GM12891 (cell line): ENCODE results near the gene HIPK2.

Experiments
- DNase-seq: peaks from one replicate; pipeline ENCODE4 v3.0.0; 2011; ENCODE audit warnings: low spot score; ENCODE audit not compliant: insufficient read length
- FAIRE-seq: peaks from 2 replicates; lab custom pipeline; 2011; peaks lifted over from hg19 to GRCh38; lab: Jason Lieb, UNC
- PAX5 ChIP-seq: IDR thresholded peaks from 2 replicates; pipeline ENCODE4 v1.6.1; 2011; ENCODE audit warnings: low read length, moderate library complexity, mild to moderate bottlenecking; ENCODE audit not compliant: insufficient read depth, severe bottlenecking
- POLR2A ChIP-seq: IDR thresholded peaks from 2 replicates; pipeline ENCODE4 v1.6.1; 2011; ENCODE audit warnings: low read depth, low read length, control low read depth
- POLR2AphosphoS5 ChIP-seq: IDR thresholded peaks from 2 replicates; pipeline ENCODE4 v1.6.1; 2011; ENCODE audit warnings: low read depth, low read length, control low read depth
- POU2F2 ChIP-seq: IDR thresholded peaks from 2 replicates; pipeline ENCODE4 v1.6.1; 2011; ENCODE audit warnings: low read depth, mild to moderate bottlenecking, control low read depth, low read length, moderate library complexity
- SPI1 ChIP-seq: IDR thresholded peaks from 2 replicates; pipeline ENCODE4 v1.6.1; 2011; ENCODE audit warnings: low read depth, low read length, control low read depth
- TAF1 ChIP-seq: IDR thresholded peaks from 2 replicates; pipeline ENCODE4 v1.6.1; 2011; ENCODE audit warnings: low read depth, low read length, control low read depth

The HIPK2 gene

DNA sequence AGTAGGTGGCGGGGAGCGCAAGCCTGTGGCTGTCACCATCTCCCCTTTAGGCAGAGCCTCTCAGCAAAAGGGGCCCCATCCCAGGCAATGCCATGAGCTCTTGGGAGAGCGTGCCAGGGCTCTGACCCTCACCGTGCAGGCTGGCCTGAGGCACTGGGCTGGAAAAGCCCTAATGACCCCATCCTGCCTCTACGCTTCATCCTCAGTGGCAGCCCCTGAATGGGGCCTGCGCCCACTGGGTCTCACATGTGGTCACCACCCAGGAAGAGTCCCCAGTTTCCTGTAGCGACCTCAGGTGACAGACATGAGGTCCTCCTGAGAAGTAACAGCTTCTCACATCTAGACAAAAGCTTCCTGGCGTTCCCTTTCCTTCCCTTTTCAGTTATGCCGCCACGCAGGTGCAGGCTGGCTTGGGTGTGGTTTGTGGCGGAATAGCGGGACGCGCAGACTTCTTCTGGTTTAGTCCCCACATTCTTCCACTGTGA, 195.1 kb downstream of the HIPK2 start:
- no peak for TF ChIP-seq SPI1
- no peak for TF ChIP-seq POU2F2
- no peak for TF ChIP-seq TAF1
- no peak for TF ChIP-seq PAX5
- TF ChIP-seq POLR2A: no peak
- TF ChIP-seq POLR2AphosphoS5: no peak
- FAIRE-seq (no peak), DNase-seq (no peak)

DNA sequence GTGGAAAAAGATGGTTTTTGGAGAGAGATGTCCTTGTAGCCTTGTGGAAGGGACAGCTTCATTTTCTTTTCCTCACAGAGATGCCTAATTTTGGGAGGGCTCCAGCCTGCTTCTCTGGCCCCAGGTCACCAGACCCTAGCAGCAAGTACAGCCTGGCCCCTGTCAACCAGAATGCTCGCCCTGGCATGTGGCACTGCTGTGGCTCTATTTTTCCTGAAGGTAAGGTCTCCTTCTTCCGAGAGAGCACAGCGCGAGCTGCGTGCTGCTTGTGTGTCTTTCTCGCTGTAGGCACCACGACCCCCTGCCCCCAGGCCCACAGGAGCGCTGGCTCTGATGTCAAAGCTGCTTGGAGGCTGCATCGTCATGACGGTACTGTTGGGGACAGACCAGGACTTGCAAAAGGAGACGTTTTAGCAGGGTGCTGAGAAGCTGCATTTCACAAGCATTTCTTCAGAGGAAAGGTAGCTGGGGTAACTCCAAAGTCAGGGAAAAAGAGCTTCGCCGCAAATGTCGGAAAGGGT, 195.6 kb downstream of the HIPK2 start:
- FAIRE-seq (no peak), DNase-seq (no peak)
- no peak for TF ChIP-seq POU2F2
- no peak for TF ChIP-seq SPI1
- TF ChIP-seq POLR2AphosphoS5: no peak
- no peak for TF ChIP-seq POLR2A
- no peak for TF ChIP-seq PAX5
- no peak for TF ChIP-seq TAF1

DNA sequence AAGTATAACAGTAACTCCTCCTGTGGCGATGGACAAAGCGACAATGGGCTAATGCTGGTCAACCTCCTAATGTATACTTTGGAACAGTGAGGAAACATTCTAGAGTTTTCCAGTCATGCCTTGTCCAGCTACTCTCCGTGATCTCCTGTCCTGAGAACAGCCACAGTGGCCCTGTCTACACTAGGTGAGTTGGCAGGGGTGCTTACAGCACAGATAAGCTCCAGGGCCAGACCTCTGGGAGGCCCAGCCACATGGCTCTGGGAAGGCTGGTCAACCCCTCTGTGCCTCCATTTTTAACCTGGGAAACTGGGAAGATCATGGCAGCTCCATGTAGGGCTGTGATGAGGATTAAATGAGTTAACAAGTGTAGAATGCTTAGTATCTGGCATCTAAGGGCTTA, 197.4 kb downstream of the HIPK2 start:
- DNase-seq: no peak
- TF ChIP-seq SPI1: no peak
- TF ChIP-seq PAX5: no peak
- no peak for TF ChIP-seq POU2F2
- TF ChIP-seq POLR2AphosphoS5: no peak
- TF ChIP-seq POLR2A: no peak
- TF ChIP-seq TAF1: no peak
- no peak for FAIRE-seq

DNA sequence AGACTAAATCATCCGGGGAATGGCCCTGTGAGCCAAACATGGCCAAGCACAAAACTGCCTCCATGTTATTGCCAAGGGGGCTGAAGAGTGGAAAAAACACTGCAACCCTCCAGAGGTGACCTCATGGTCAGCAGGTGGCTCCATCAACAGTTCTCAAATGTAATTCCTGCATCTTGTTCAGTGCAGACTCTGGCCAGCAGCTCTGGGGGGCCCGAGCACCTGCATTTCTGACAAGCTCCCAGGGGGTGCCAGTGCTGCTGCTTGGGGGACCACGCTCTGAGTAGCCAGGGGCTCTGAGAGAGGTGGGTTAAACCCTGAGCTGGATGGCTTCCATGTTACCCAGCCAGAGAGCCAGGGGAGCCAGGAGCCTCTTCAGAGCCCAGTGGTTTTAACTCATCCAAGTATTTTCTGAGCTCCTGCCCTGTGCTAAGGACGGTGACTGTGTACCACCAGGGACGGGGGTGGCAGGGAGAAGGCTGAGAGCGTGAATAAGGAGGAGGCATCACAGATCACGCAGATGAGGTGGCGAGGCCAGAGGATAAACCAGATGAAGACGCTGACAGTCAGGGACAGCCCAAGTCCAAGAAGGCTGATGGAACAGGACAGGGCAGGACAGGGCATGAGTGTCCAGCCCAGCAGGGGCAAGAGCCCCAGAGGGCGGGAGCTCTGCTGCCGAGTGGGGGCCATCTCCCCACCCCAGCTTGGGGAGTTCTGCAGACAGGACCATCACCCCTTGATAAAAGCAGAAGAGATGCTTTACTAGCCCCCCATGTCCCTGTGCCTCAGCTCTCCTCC, 201.4 kb downstream of the HIPK2 start:
- TF ChIP-seq POLR2A: no peak
- no peak for TF ChIP-seq POU2F2
- TF ChIP-seq TAF1: no peak
- no peak for TF ChIP-seq POLR2AphosphoS5
- TF ChIP-seq PAX5: no peak
- no peak for TF ChIP-seq SPI1
- FAIRE-seq (no peak), DNase-seq (no peak)

DNA sequence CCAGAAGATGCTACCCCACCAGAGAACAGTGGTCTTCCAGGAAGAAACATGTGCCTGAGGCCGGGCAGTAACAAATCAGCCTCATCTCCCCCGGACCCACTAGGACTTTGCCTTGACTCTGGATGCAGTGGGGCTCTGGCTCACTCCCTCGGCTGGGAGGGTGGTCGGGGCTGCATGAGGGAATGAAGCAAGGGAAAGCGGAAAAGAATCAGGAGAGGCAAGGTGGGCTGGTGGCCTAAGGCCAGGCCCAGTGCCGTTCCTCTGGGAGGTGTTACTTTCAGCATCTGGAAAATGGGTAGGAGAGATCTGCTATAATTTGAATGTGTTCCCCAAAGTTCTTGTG, 202.5 kb downstream of the HIPK2 start:
- TF ChIP-seq POLR2AphosphoS5 (no peak), POU2F2 (no peak), SPI1 (no peak), POLR2A (no peak)
- FAIRE-seq: no peak
- no peak for DNase-seq

DNA sequence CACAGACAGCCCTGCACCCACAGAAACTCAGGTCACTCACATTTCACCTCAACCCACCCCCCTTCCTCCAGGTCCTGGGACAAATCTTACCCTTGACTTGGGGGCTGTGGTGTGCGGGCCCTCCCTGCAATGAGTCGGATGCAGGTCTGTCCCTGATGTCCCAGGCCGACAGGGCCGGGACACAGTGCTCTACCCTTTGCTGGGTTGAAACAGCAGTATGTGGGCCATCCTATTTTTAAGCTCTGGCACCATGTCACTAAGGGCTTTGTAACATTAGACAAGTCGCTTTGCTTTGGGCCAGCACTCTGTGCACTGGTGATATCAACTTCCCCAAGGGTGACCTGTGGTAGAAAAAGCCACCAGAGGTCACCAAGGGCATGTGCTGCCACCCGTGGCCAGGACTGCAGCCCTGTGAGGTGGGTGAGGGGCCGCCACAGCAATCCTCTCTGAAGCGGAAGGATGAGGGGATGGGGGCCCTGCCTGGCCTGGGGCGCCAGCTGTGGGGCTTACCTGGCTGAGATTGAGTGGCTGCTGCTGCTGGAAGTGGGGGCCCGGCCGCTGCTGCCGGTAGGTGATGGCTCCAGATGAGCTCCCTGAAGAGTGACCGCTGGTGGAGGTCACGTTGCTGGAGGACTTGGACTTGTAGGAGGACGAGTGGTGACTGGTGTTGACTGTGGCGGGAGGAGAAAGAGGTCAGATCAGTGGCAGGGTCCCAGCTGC, 203.0 kb downstream of the HIPK2 start:
- DNase-seq (no peak), FAIRE-seq (no peak)

DNA sequence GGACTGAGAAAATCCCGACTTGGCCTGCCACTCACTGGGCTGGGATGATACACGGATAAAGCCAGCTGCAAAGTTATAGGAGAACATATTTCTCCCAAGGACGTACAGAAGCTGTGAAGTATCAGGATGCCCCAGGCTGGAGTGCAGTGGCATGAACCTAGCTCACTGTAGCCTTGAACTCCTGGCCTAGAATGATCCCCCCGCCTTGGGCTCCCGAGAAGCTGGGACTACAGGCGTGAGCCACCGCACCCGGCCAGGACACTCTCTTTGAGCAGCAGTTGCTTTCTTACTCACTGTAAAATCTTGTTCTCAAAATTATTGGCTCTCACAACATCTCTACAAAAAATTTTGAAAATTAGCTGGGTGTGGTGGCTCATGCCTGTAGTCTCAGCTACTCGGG, 203.9 kb downstream of the HIPK2 start:
- no peak for TF ChIP-seq POLR2A
- DNase-seq (no peak), FAIRE-seq (no peak)

More for the DNA sequence above, 203.0 kb downstream of the HIPK2 start:
- TF ChIP-seq POLR2A (no peak), POU2F2 (no peak), SPI1 (no peak), PAX5 (no peak), TAF1 (no peak), POLR2AphosphoS5 (no peak)

DNA sequence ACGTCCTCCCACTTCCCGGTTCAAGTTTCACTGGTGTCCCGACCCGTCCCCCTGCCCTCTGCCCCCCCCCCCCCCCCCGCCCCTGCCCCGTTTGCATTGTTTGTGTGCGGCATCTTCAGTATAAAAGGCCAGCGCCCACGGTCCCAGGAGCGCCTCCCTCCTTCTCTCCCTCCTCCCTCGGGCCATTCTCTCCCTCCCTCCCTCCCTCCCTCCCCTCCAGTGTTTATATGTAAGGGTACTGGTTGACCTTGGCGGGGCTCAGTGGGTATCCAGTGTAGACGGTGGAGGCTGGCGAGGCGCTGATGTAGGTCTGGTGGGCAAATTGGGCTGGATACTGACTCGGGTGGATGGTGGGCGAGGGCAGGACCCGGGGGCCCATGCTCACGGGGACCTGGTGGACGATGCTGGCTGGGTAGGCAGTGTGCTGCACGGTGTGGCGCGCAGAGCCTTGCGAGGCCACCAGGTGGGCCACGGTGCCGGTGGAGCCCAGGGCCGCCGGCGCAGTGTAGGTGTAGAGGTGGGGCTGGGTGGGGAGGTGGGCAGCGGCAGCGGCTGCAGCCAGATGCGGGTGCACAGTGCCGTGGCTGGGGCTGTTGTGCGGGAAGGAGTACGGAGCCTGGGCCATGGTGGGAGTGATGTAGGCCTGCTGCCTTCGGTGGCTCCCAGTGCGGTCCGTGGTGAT, 205.0 kb downstream of the HIPK2 start:
- no peak for DNase-seq
- TF ChIP-seq PAX5 (no peak), TAF1 (no peak), POU2F2 (no peak), SPI1 (no peak), POLR2A (no peak), POLR2AphosphoS5 (no peak)
- no peak for FAIRE-seq

DNA sequence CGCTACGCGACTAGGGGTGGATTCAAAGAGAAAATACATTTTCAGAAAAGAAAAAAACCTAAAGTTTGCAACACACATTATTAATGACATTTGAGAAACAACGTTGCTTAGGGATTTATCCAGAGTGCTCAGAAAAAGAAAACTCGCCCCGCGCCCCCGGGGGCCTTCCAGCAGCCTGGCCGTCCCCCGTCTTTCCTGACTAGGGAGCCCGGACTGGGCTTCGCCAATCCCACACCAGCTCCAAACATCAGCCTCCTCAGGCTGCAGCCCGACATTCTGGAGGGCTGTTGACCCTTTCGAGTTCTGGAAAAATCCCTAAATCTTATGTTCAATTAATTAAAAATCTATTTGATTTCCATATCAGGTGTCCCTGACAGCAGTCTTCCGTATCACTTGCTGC, 205.7 kb downstream of the HIPK2 start:
- DNase-seq (no peak), FAIRE-seq (no peak)
- no peak for TF ChIP-seq POU2F2
- TF ChIP-seq POLR2AphosphoS5: no peak
- TF ChIP-seq SPI1: no peak
- no peak for TF ChIP-seq PAX5
- no peak for TF ChIP-seq POLR2A
- no peak for TF ChIP-seq TAF1

DNA sequence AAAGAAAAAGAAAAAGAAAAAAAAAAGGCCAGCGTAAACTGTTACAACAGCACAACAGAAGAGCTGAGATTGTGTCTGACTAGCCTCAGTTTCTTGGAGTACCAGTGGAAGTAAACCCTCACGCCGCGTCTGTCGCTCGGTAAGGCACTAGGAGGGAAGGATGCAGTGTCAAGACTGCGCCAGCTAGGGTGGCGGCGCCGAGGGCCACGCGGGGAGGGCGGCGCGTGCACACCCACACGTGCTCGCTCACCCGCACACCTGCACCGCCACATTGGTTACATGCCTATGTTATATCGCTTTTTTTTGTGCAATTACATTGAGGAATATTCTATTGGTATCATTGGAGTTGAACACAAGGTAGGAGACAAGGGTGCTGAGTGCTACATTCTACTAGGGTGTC, 206.1 kb downstream of the HIPK2 start:
- FAIRE-seq (no peak), DNase-seq (no peak)
- no peak for TF ChIP-seq POLR2AphosphoS5
- TF ChIP-seq POLR2A: no peak
- TF ChIP-seq TAF1: no peak
- no peak for TF ChIP-seq PAX5
- TF ChIP-seq SPI1: no peak
- no peak for TF ChIP-seq POU2F2
